Parathyroid adenoma (tissue), 2 donors: Measurements from ENCODE around the gene ARHGAP35.

Experiments
- H2AFZ ChIP-seq: fragments of 300-600 bp; sonication (generic); one replicate; pipeline ENCODE4 v1.7.0; 2017; ENCODE audit warnings: antibody characterized with exemption, mild to moderate bottlenecking
- H3K27ac ChIP-seq: fragments of 300-600 bp; sonication (generic); one replicate; pipeline ENCODE4 v1.7.0; 2017
- H3K27me3 ChIP-seq: fragments of 300-600 bp; sonication (generic); one replicate; pipeline ENCODE4 v1.7.0; 2017; ENCODE audit warnings: low read length; ENCODE audit not compliant: control insufficient read depth, insufficient read depth
- H3K36me3 ChIP-seq: fragments of 300-600 bp; sonication (generic); one replicate; pipeline ENCODE4 v1.7.0; 2017; ENCODE audit warnings: low read length; ENCODE audit not compliant: control insufficient read depth, insufficient read depth
- H3K4me1 ChIP-seq: fragments of 300-600 bp; sonication (generic); one replicate; pipeline ENCODE4 v1.7.0; 2017; ENCODE audit warnings: control low read depth
- H3K4me2 ChIP-seq: fragments of 300-600 bp; sonication (generic); one replicate; pipeline ENCODE4 v1.7.0; 2017; ENCODE audit warnings: low read length
- H3K4me3 ChIP-seq: fragments of 300-600 bp; sonication (generic); one replicate; pipeline ENCODE4 v1.7.0; 2017; ENCODE audit warnings: low read depth, low read length
- H3K79me2 ChIP-seq: fragments of 300-600 bp; sonication (generic); one replicate; pipeline ENCODE4 v1.7.0; 2017; ENCODE audit warnings: control low read depth
- H3K9ac ChIP-seq: fragments of 300-600 bp; sonication (generic); one replicate; pipeline ENCODE4 v1.7.0; 2017; ENCODE audit warnings: mild to moderate bottlenecking
- H3K9me3 ChIP-seq: fragments of 300-600 bp; sonication (generic); one replicate; pipeline ENCODE4 v1.7.0; 2017; ENCODE audit warnings: low read length; ENCODE audit not compliant: control insufficient read depth
- CTCF ChIP-seq: fragments of 300-600 bp; sonication (generic); IDR thresholded peaks from one replicate; pipeline ENCODE4 v1.7.0; 2017; ENCODE audit warnings: antibody characterized with exemption, mild to moderate bottlenecking
- donor health status: primary hyperparathyroidism.

The ARHGAP35 gene

GRCh38 chr19:46859637-46860124, 1.1 kb upstream of the ARHGAP35 start:
- peak overlapping the region; percentile 86 for H3K4me2 ChIP-seq
- H3K27me3 ChIP-seq: no peaks in the 10 kb centered on the region
- H3K4me3 ChIP-seq: peak overlapping the region; percentile 81
- H3K79me2 ChIP-seq: peaks cover 15% of the 10 kb centered on the region
- H3K27ac ChIP-seq: peak overlapping the region; percentile 86
- no peaks in the 10 kb centered on the region for H3K36me3 ChIP-seq
- H3K4me1 ChIP-seq: peaks cover 19% of the 10 kb centered on the region
- H3K9me3 ChIP-seq: no peaks in the 10 kb centered on the region
- H3K9ac ChIP-seq: no peak overlapping the region
- TF ChIP-seq CTCF: no peak
- H2AFZ ChIP-seq: peak overlapping the region; percentile 78

- peaks cover 24% of the 10 kb centered on the region for H3K4me1 ChIP-seq
- H3K9ac ChIP-seq: peak overlapping the region; percentile 32
- no peak for TF ChIP-seq CTCF
- no peaks in the 10 kb centered on the region for H3K27me3 ChIP-seq
- peak overlapping the region; percentile 86 for H3K27ac ChIP-seq
- peak overlapping the region; percentile 81 for H2AFZ ChIP-seq
- H3K36me3 ChIP-seq: no peaks in the 10 kb centered on the region
- peaks cover 21% of the 10 kb centered on the region for H3K79me2 ChIP-seq
- no peaks in the 10 kb centered on the region for H3K9me3 ChIP-seq
- H3K4me2 ChIP-seq: peak overlapping the region; percentile 86
- H3K4me3 ChIP-seq: peak overlapping the region; percentile 81
These were observed 512 bp upstream of the ARHGAP35 start for GRCh38 chr19:46860125-46860845.

GRCh38 chr19:46861691-46862502, 1.1 kb downstream of the ARHGAP35 start:
- Histone ChIP-seq H3K9me3 (no peaks in the 10 kb centered on the region), H3K4me2 (peak overlapping the region; percentile 69), H3K27me3 (no peaks in the 10 kb centered on the region), H2AFZ (peak overlapping the region; percentile 46), H3K9ac (no peak overlapping the region), H3K27ac (peak overlapping the region; percentile 65), H3K4me1 (peaks cover 31% of the 10 kb centered on the region), H3K4me3 (peak overlapping the region; percentile 56), H3K79me2 (peaks cover 36% of the 10 kb centered on the region), H3K36me3 (no peaks in the 10 kb centered on the region)
- TF ChIP-seq CTCF: no peak

- peaks cover 32% of the 10 kb centered on the region for H3K4me1 ChIP-seq
- H3K27me3 ChIP-seq: no peaks in the 10 kb centered on the region
- peak overlapping the region; percentile 56 for H3K4me3 ChIP-seq
- H3K79me2 ChIP-seq: peaks cover 40% of the 10 kb centered on the region
- no peaks in the 10 kb centered on the region for H3K36me3 ChIP-seq
- no peak overlapping the region for H2AFZ ChIP-seq
- H3K4me2 ChIP-seq: peak overlapping the region; percentile 69
- peak overlapping the region; percentile 65 for H3K27ac ChIP-seq
- no peak for TF ChIP-seq CTCF
- H3K9me3 ChIP-seq: no peaks in the 10 kb centered on the region
- H3K9ac ChIP-seq: no peak overlapping the region
These were observed 1.7 kb downstream of the ARHGAP35 start for GRCh38 chr19:46862503-46862834.
